Uterus (tissue), 4 donors: ENCODE data around the gene DXO. TPM values are rescaled to one million over a fixed set of nuclear protein-coding genes. Genes with fewer than 3 reads are reported as not detected.

Source experiments
- DNase-seq, 2 donors: peaks; one replicate each; pipeline ENCODE4 v3.0.0-alpha.2; 2019 to 2020
- H3K27ac ChIP-seq, 2 donors: fragments of 200-600 bp; sonication (generic); 1 replicate in 1 of 2; 2 replicates in 1 of 2; pipeline ENCODE4 v1.5.1; 2016 to 2018
- H3K27me3 ChIP-seq, 2 donors: fragments of 200-600 bp; sonication (generic); one replicate each; pipeline ENCODE4 v1.5.1; 2018 to 2019; ENCODE audit warnings: control low read depth in 1 of 2
- H3K36me3 ChIP-seq, 2 donors: fragments of 200-600 bp; sonication (generic); one replicate each; pipeline ENCODE4 v1.5.1; 2019; ENCODE audit warnings: control low read depth in 1 of 2
- H3K4me1 ChIP-seq, 2 donors: fragments of 200-600 bp; sonication (generic); one replicate each; pipeline ENCODE4 v1.5.1; 2018 to 2019; ENCODE audit warnings: control low read depth in 1 of 2
- H3K4me3 ChIP-seq, 2 donors: fragments of 200-600 bp; sonication (generic); 1 replicate in 1 of 2; 2 replicates in 1 of 2; pipeline ENCODE4 v1.5.1; 2018 to 2019; ENCODE audit warnings: mild to moderate bottlenecking in 1 of 2
- H3K9me3 ChIP-seq, 2 donors: fragments of 200-600 bp; sonication (generic); one replicate each; pipeline ENCODE4 v1.5.1; 2019; ENCODE audit warnings: control low read depth in 1 of 2
- POLR2A ChIP-seq, 2 donors: fragments of 450-650 bp; IDR thresholded peaks; one replicate each; pipeline ENCODE4 v1.6.1; 2016; ENCODE audit warnings: antibody characterized with exemption in 2 of 2, mild to moderate bottlenecking in 1 of 2, moderate library complexity in 1 of 2
- intact Hi-C: fragments of 100-400 bp; cut with DNase I; formaldehyde crosslinking; loops from one replicate; pipeline ENCODE4 v1.15.1; 2023; ENCODE audit warnings: low total_unique reads
- total RNA-seq, 4 donors: library from RNA; depleted of rRNA in 3 of 4; stranded (reverse); fragments of >200 nt in 3 of 4; gene quantifications; one replicate each; pipeline versions ENCODE4 v1.1.0 to v1.2.4, GENCODE V29; 2014 to 2023
- TF ChIP-seq, protein P1 (sequence below), 4 experiments: fragments of 200-600 bp in 2 of 4; fragments of 450-650 bp in 2 of 4; sonication (generic) in 2 of 4; IDR thresholded peaks; one replicate each; pipeline ENCODE4 v1.5.1; 2016 to 2019; ENCODE audit warnings: antibody characterized with exemption in 4 of 4, mild to moderate bottlenecking in 2 of 4, moderate library complexity in 1 of 4
- donor health status: DM: yes; HTN: yes; CAD: no.

DXO gene
- total RNA-seq, 4 donors from 2014 or later = 10.0 to 36.6 (median 14.7) TPM

GRCh38 chr6:31963921-31964320 lies 8.0 kb downstream of the DXO start:
- no peaks in the 10 kb centered on the region for H3K4me1 ChIP-seq
- no peaks in the 10 kb centered on the region for H3K27me3 ChIP-seq
- intact Hi-C loops = no loop called here
- H3K36me3 ChIP-seq = no peaks in the 10 kb centered on the region
- no peak overlapping the region for H3K27ac ChIP-seq
- no peak for DNase-seq
- TF ChIP-seq, protein P1, sequence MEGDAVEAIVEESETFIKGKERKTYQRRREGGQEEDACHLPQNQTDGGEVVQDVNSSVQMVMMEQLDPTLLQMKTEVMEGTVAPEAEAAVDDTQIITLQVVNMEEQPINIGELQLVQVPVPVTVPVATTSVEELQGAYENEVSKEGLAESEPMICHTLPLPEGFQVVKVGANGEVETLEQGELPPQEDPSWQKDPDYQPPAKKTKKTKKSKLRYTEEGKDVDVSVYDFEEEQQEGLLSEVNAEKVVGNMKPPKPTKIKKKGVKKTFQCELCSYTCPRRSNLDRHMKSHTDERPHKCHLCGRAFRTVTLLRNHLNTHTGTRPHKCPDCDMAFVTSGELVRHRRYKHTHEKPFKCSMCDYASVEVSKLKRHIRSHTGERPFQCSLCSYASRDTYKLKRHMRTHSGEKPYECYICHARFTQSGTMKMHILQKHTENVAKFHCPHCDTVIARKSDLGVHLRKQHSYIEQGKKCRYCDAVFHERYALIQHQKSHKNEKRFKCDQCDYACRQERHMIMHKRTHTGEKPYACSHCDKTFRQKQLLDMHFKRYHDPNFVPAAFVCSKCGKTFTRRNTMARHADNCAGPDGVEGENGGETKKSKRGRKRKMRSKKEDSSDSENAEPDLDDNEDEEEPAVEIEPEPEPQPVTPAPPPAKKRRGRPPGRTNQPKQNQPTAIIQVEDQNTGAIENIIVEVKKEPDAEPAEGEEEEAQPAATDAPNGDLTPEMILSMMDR (IDR thresholded peaks at IDR 0.05) = no peak
- H3K4me3 ChIP-seq = no peak overlapping the region
- H3K9me3 ChIP-seq = no peaks in the 10 kb centered on the region

DNA sequence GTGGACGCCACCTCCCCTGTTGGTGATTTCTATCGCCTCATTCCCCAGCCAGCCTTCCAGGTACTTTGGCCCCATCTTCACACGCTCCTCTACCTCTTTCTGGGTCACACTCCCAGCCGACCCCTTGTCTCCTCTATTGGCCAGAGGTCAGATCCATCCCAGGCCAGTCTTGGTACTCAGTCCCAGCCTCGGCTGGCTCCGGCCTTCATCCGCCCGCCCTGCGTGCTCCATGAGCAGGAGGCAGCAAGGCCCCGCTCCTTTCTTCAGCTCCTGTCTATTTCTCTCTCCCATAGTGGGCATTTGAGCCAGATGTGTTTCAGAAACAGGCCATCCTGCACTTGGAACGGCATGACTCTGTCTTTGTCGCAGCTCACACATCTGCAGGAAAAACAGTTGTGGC lies 10.3 kb downstream of the DXO start:
- no peak overlapping the region for H3K27ac ChIP-seq
- no peaks in the 10 kb centered on the region for H3K9me3 ChIP-seq

GRCh38 chr6:31958741-31959739 lies 12.9 kb downstream of the DXO start, which contains the start of the genes NELFE and SKIC2:
TSS of gene NELFE (minus strand) at chr6:31958971. CDS start at chr6:31958446, 525 bp downstream.
TSS of gene SKIC2 (plus strand) at chr6:31959175. CDS start at chr6:31959193, 18 bp downstream.
- Histone ChIP-seq H3K27me3 (no peaks in the 10 kb centered on the region), H3K27ac (peak within 1 kb of the TSS; percentile 89 to 93), H3K4me3 (peak within 1 kb of the TSS; percentile 89 to 96), H3K9me3 (no peaks in the 10 kb centered on the region), H3K4me1 (peaks cover 0 to 11% of the 10 kb centered on the region in 2 donors), H3K36me3 (no peaks in the 10 kb centered on the region)
- TF ChIP-seq, protein P1 (IDR thresholded peaks at IDR 0.05) = no peak
- TF ChIP-seq POLR2A (IDR thresholded peaks at IDR 0.05) = peak; percentile 38 to 69
- DNase-seq = peak; percentile 97 to 99
- intact Hi-C loops = no loop called here

More for the DNA sequence above, 10.3 kb downstream of the DXO start:
- no peak for TF ChIP-seq POLR2A (IDR thresholded peaks at IDR 0.05)
- TF ChIP-seq, protein P1 (IDR thresholded peaks at IDR 0.05) = no peak
- intact Hi-C loops = no loop called here
- DNase-seq = no peak
- no peak overlapping the region for H3K4me3 ChIP-seq
- no peaks in the 10 kb centered on the region for H3K36me3 ChIP-seq
- H3K4me1 ChIP-seq = peaks cover 0 to 11% of the 10 kb centered on the region in 2 donors
- no peaks in the 10 kb centered on the region for H3K27me3 ChIP-seq

DNA sequence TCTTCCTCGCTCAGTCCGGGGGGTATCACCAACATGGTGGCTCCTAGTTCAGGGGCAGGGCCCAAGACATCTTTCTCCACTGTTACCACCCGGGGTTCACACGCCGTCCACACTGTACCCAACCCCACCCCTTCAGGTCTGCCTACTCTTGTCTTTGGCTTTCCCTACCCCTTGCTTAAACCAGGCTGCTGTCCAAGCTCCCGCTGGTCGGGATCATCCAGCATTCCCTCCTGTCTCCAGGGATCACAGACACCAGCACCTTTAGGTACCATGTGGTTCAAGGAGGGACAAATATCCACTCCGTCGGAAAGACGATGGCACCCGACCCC lies 13.6 kb downstream of the DXO start:
- Histone ChIP-seq H3K4me1 (peaks cover 0 to 11% of the 10 kb centered on the region in 2 donors), H3K36me3 (no peaks in the 10 kb centered on the region), H3K9me3 (no peaks in the 10 kb centered on the region), H3K27ac (peak overlapping the region; percentile 89 to 93), H3K27me3 (no peaks in the 10 kb centered on the region), H3K4me3 (peak overlapping the region; percentile 89 to 96)
- no peak for DNase-seq
- TF ChIP-seq POLR2A (IDR thresholded peaks at IDR 0.05) = no peak
- TF ChIP-seq, protein P1 (IDR thresholded peaks at IDR 0.05) = no peak
- intact Hi-C loops = no loop called here

DNA sequence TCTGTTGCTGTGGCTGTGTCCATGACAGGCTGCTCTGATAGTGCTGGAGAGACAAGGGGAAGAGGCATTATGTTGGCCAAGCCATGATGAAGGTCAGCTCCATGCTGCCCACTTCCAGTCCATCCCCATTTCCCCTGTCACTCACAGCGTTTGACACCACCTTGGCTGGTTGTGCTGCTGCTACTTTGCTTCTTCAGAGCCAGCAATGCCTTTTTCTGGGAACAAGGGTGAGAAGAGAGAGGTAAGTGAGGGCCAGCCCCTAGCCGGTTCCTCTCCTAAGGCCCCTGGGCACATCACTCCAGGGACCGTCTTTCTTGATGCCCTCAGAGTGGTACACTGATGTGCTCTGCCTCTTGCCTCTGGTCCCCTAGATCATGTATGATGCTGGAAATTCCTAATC lies 15.1 kb downstream of the DXO start:
- intact Hi-C loops = no loop called here
- Histone ChIP-seq H3K27ac (no peak overlapping the region), H3K36me3 (no peaks in the 10 kb centered on the region), H3K9me3 (no peaks in the 10 kb centered on the region), H3K4me1 (peaks cover 0 to 11% of the 10 kb centered on the region in 2 donors), H3K27me3 (no peaks in the 10 kb centered on the region), H3K4me3 (no peak overlapping the region)
- TF ChIP-seq, protein P1 (IDR thresholded peaks at IDR 0.05) = no peak
- TF ChIP-seq POLR2A (IDR thresholded peaks at IDR 0.05) = no peak
- DNase-seq = no peak
